Measurements from ENCODE around the gene CRYGC. TPM values are rescaled to one million over a fixed set of nuclear protein-coding genes. Genes with fewer than 3 reads are reported as not detected.

The CRYGC gene
- total and polyA plus RNA-seq, 4 donors, result not detected

- Histone ChIP-seq H3K9ac (ENCODE audit: insufficient read depth in 1 of 2, low read length in 2 of 2) (no peak overlapping the region), H3K4me1 (ENCODE audit: control insufficient read depth in 5 of 5, insufficient read depth in 5 of 5, low read length in 5 of 5) (no peaks in the 10 kb centered on the region), H3K9me3 (ENCODE audit: control insufficient read depth in 4 of 4, insufficient read depth in 3 of 4, low read length in 3 of 4) (peaks cover 0 to 5% (median 0%) of the 10 kb centered on the region in 4 donors), H3K27me3 (ENCODE audit: control insufficient read depth in 3 of 3, insufficient read depth in 3 of 3, low read length in 2 of 3) (no peaks in the 10 kb centered on the region), H3K4me3 (no peak overlapping the region), H3K36me3 (ENCODE audit: control insufficient read depth in 4 of 4, insufficient read depth in 4 of 4, low read length in 4 of 4) (no peaks in the 10 kb centered on the region), H3K27ac (ENCODE audit: low read depth in 1 of 2, low read length in 1 of 2) (peak overlapping the region in 1 of 2 donors; percentile 24)
- DNase-seq, result no peak
- no peak for ATAC-seq (ENCODE audit: insufficient read depth, low FRiP score)
- TF ChIP-seq, protein P1, sequence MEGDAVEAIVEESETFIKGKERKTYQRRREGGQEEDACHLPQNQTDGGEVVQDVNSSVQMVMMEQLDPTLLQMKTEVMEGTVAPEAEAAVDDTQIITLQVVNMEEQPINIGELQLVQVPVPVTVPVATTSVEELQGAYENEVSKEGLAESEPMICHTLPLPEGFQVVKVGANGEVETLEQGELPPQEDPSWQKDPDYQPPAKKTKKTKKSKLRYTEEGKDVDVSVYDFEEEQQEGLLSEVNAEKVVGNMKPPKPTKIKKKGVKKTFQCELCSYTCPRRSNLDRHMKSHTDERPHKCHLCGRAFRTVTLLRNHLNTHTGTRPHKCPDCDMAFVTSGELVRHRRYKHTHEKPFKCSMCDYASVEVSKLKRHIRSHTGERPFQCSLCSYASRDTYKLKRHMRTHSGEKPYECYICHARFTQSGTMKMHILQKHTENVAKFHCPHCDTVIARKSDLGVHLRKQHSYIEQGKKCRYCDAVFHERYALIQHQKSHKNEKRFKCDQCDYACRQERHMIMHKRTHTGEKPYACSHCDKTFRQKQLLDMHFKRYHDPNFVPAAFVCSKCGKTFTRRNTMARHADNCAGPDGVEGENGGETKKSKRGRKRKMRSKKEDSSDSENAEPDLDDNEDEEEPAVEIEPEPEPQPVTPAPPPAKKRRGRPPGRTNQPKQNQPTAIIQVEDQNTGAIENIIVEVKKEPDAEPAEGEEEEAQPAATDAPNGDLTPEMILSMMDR (IDR thresholded peaks at IDR 0.05; ENCODE audit: control extremely low read depth, extremely low read depth), result no peak
- whole genome bisulfite sequencing, 2 donors, result 93 to 95% methylated on average over 2 of the region's 2 CpGs
These were observed 7.1 kb upstream of the CRYGC start for GRCh38 chr2:208136716-208137094.

DNA sequence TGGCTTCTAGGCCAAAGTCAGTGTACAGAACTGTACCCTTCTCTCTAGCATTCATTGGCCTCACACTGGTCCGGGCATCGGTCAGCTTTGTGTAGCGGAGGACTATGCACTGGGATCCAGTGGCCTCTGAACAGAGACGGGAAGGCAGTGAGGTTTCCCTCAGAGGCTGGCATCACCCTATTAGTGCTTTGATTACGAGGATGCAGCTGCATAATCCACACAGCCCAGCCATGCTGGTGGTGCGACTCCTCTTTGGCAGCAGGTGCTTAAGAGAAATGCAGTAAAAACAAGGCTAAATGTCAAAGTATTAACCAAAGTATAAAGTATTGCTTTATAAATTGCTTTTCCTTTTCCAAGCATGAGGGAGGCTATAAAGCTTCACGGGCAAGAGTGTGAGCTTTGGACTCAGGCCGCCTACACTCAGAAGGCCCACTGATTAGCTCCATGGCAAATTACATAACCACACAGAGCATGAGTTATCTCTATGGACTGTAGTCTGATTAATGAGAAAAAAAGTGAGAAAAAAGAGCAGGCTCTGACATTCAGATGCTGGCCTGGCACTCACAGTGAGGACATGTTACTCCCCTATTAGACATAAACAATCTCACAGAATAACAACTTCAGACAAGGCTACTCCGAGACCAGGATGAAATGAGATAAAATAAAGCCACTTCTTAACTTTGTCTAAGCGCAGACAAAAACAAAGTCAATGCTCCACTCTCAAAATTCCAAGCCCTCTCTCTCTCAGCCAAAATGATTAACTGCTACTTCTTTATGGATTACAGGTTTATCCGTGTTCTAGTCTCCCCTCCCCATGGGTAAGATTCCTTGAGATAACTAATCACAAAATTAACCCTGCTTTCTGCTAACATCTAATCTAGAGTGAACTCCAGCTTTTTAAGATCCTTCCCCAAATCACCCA, 6.4 kb upstream of the CRYGC start:
- TF ChIP-seq, protein P1 (IDR thresholded peaks at IDR 0.05; ENCODE audit: control extremely low read depth, extremely low read depth), result no peak
- ATAC-seq (ENCODE audit: insufficient read depth, low FRiP score) (no peak), DNase-seq (peak in 1 of 3 donors; percentile 6)
- H3K27me3 ChIP-seq (ENCODE audit: control insufficient read depth in 3 of 3, insufficient read depth in 3 of 3, low read length in 2 of 3), result no peaks in the 10 kb centered on the region
- H3K4me1 ChIP-seq (ENCODE audit: control insufficient read depth in 5 of 5, insufficient read depth in 5 of 5, low read length in 5 of 5), result no peaks in the 10 kb centered on the region
- no peak overlapping the region for H3K9ac ChIP-seq (ENCODE audit: insufficient read depth in 1 of 2, low read length in 2 of 2)
- no peak overlapping the region for H3K4me3 ChIP-seq
- no peak overlapping the region for H3K27ac ChIP-seq (ENCODE audit: low read depth in 1 of 2, low read length in 1 of 2)
- H3K9me3 ChIP-seq (ENCODE audit: control insufficient read depth in 4 of 4, insufficient read depth in 3 of 4, low read length in 3 of 4), result peaks cover 0 to 5% (median 0%) of the 10 kb centered on the region in 4 donors
- 85 to 92% methylated on average over 11 of the region's 11 CpGs for WGBS, 2 donors
- no peaks in the 10 kb centered on the region for H3K36me3 ChIP-seq (ENCODE audit: control insufficient read depth in 4 of 4, insufficient read depth in 4 of 4, low read length in 4 of 4)

GRCh38 chr2:208134928-208135586, 5.4 kb upstream of the CRYGC start:
- DNase-seq, result peak in 1 of 3 donors; percentile 8
- Histone ChIP-seq H3K9me3 (ENCODE audit: control insufficient read depth in 4 of 4, insufficient read depth in 3 of 4, low read length in 3 of 4) (peaks cover 0 to 5% (median 0%) of the 10 kb centered on the region in 4 donors), H3K9ac (ENCODE audit: insufficient read depth in 1 of 2, low read length in 2 of 2) (no peak overlapping the region), H3K4me1 (ENCODE audit: control insufficient read depth in 5 of 5, insufficient read depth in 5 of 5, low read length in 5 of 5) (no peaks in the 10 kb centered on the region), H3K27me3 (ENCODE audit: control insufficient read depth in 3 of 3, insufficient read depth in 3 of 3, low read length in 2 of 3) (no peaks in the 10 kb centered on the region), H3K36me3 (ENCODE audit: control insufficient read depth in 4 of 4, insufficient read depth in 4 of 4, low read length in 4 of 4) (no peaks in the 10 kb centered on the region), H3K27ac (ENCODE audit: low read depth in 1 of 2, low read length in 1 of 2) (no peak overlapping the region), H3K4me3 (no peak overlapping the region)
- WGBS, 2 donors, result 23 to 30% methylated on average over 8 of the region's 8 CpGs
- TF ChIP-seq, protein P1 (IDR thresholded peaks at IDR 0.05; ENCODE audit: control extremely low read depth, extremely low read depth), result no peak
- no peak for ATAC-seq (ENCODE audit: insufficient read depth, low FRiP score)

Data from lung (tissue), 12 donors.